Measurements from ENCODE around the gene FOXO3B.
"Not testable (repeated sequence)": the region's sequence is repeated elsewhere in the genome, so short reads cannot be mapped to it uniquely, and the experiment has no call there.

The FOXO3B gene

DNA sequence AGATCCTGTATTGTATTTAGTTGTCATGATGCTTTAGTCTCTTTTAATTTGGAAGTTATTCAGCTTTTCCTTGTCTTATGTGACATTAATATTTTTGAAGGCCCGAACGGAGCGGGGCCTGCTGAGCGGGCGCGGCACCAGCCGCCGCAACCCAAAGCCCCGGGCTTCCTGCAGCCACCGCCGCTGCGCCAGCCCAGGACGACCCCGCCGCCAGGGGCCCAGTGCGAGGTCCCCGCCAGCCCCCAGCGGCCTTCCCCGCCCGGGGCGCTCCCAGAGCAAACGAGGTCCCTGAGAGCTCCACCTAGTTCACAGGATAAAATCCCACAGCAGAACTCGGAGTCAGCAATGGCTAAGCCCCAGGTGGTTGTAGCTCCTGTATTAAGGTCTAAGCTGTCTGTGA is 32.0 kb downstream of the FOXO3B start:
- not testable (repeated sequence) for DNase-seq (ENCODE audit: low read depth in 2 of 2)

DNA sequence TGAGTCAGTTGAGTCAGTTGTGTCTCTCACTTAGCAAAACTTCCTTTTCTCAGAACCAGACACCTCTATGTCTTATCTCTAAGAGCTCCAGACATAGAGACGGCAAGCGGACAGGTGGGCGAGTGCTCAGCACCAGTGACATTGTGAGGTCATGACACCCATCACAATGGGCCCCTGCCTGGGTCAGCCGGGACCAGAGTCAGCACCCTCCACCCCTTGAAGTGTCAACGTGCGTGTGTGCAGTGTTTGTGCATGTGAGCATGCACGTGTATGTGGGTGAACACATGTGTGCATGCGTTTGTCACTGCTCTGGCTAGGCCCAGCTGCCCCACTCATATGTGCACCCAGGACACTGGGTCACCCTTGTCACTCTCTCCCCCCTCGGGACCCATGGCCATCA is 37.8 kb downstream of the FOXO3B start, which contains the start of gene TBC1D28:
Gene TBC1D28 (minus strand): TSS at position 101 of the 400 bp plus-strand sequence. CDS start 3,039 bp downstream, outside the sequence.
- DNase-seq (ENCODE audit: low read depth in 2 of 2): not testable (repeated sequence)

DNA sequence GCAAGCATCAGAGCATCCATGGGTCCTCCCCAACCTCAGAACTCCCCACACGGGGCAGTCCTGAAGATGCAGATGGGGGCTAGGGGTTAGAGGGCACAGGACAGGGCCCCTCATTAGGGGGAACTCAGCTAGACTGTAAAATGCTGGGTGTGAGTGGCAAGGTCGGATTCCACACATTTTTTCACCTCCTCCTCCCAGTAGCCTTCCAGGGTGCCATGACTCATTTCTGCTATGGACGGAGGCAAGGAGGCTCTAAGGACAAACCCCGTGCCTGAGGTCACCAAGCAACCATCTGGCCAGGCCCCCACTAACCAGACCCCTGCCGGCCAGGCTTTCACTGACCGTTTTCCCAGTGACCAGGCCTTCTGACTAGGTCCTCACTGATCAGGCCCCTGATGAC is 39.0 kb downstream of the FOXO3B start:
- DNase-seq (ENCODE audit: low read depth in 2 of 2): not testable (repeated sequence)

DNA sequence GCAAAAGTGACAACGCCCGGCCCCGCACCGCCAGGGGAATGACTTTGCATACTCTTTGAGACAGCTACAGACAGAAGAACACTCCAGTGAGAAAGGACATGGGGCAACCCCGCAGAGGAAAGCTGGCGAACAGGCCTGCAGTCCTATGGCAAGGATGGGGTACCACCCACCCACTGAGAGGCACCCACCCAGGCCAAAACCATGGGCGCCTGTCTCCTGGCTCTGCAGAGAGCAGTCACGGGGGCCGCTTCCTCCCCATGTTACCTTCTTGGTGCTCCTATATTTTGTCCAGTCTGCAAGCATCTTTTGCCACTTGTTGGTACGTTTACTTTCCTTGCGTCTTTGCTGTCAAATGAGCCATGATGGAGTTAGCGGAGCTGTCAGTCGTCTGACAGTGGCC is 43.8 kb downstream of the FOXO3B start:
- not testable (repeated sequence) for DNase-seq (ENCODE audit: low read depth in 2 of 2)

DNA sequence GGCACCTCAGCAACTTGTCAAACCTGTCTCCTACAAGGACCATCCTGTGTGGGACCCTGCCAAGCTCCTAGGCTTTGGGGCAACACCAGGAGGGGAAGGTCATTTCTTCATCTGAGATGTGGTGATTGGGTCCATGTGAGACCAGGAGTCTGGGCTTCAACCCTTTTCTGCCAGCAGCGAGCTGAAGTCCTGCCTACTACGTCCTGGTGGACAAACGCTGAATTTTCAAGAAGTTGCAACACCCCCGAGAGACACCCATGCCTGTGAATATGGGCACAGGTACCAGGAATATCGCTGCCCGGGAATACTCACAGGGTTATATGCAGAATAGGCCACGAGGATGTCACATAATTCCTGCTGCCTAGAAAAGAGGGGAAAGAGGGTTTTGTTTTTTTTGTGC is 45.9 kb downstream of the FOXO3B start:
- not testable (repeated sequence) for DNase-seq (ENCODE audit: low read depth in 2 of 2)

DNA sequence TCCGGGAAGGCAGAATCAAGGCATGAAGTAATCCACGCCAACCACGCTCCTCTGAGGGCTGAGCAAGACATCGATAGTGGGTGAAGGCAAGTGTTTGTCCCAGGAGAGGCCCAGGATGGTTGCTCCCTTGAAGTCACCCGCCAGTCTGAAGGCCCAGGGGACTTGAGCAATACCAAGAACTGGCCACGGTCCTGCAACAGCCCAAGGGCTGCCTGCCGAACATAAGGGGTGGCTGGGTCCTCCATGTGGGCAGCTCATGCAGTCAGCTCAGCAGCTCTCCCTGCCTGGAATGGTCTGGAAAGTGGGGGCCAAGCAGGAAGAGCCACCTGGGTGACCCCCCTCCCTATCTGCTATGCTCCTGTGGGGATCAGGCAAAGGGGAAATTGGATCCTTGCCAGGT is 46.3 kb downstream of the FOXO3B start:
- DNase-seq (ENCODE audit: low read depth in 2 of 2): not testable (repeated sequence)

DNA sequence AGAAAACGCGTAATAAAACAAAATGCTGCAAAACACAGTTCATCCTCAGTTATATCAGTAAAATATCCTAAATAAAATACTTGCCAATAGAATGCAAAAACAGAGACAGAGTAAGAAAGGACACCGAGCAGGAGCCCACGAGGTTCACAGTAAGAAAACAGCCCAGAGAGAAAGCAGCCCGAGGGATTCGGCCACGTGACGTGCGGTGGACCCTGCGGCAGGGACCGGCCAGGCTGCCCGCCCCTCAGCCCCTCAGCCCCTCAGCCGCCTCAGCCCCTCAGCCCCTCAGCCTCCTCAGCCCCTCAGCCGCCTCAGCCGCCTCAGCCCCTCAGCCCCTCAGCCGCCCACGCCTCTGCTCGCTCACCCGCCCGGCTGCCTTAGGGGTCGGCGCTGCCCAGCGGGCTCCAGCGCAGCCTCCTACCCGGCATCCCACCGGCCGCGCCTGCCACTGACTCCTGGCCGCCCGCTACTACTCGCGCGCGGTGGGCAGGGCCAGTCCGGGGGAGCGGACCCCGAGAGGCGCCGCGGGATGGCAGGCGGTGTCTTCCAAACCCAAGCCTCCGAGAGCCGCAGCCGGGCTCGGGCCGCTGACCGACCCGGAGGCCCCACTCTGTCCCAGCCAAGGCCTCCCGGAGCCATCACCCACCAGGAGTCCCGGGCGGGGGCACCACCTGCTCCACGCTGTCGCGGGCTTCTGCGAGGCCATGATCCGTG is 47.4 kb downstream of the FOXO3B start:
- not testable (repeated sequence) for DNase-seq (ENCODE audit: low read depth in 2 of 2)
